H9 (cell line): ENCODE data around the gene PRR35. TPM values are rescaled to one million over a fixed set of nuclear protein-coding genes. Genes with fewer than 3 reads are reported as not detected.

Experiments
- DNase-seq: peaks from one replicate; pipeline ENCODE4 v3.0.0-alpha.2; 2017
- H2AFZ ChIP-seq: one replicate; pipeline ENCODE4 v1.6.1; 2013; ENCODE audit warnings: mild to moderate bottlenecking, low read length, control low read depth, moderate library complexity
- H2AK5ac ChIP-seq: 2 replicates; pipeline ENCODE4 v1.6.1; 2013; ENCODE audit warnings: low read length, control low read depth, mixed read lengths; ENCODE audit not compliant: insufficient read length
- H2BK120ac ChIP-seq: one replicate; pipeline ENCODE4 v1.6.1; 2013; ENCODE audit warnings: low read depth, mild to moderate bottlenecking, low read length, control low read depth, inconsistent platforms; ENCODE audit not compliant: poor library complexity, severe bottlenecking
- H2BK12ac ChIP-seq: 2 replicates; pipeline ENCODE4 v1.6.1; 2013; ENCODE audit warnings: low read length, control low read depth, mixed read lengths, low read depth; ENCODE audit not compliant: insufficient read length
- H2BK15ac ChIP-seq: 2 replicates; pipeline ENCODE4 v1.6.1; 2013; ENCODE audit warnings: low read depth, low read length, control low read depth
- H2BK20ac ChIP-seq: one replicate; pipeline ENCODE4 v1.6.1; 2013; ENCODE audit warnings: low read depth, mild to moderate bottlenecking, low read length, control low read depth, inconsistent platforms; ENCODE audit not compliant: poor library complexity, severe bottlenecking
- H2BK5ac ChIP-seq: 2 replicates; pipeline ENCODE4 v1.6.1; 2013; ENCODE audit warnings: low read length, control low read depth, mixed read lengths; ENCODE audit not compliant: insufficient read length
- H3K14ac ChIP-seq: 2 replicates; pipeline ENCODE4 v1.6.1; 2013; ENCODE audit warnings: low read length, control low read depth; ENCODE audit not compliant: insufficient read depth
- H3K18ac ChIP-seq: 2 replicates; pipeline ENCODE4 v1.6.1; 2013; ENCODE audit warnings: low read depth, mild to moderate bottlenecking, mixed read lengths, low read length, control low read depth; ENCODE audit not compliant: insufficient read length
- H3K23ac ChIP-seq: 2 replicates; pipeline ENCODE4 v1.6.1; 2013; ENCODE audit warnings: low read length, control low read depth, mixed read lengths, low read depth; ENCODE audit not compliant: insufficient read length
- H3K23me2 ChIP-seq: 2 replicates; pipeline ENCODE4 v1.6.1; 2013; ENCODE audit warnings: low read depth, mild to moderate bottlenecking, mixed read lengths, low read length, control low read depth; ENCODE audit not compliant: insufficient read length, poor library complexity, severe bottlenecking
- H3K27ac ChIP-seq: 2 replicates; pipeline ENCODE4 v1.5.1; 2013; ENCODE audit warnings: low read length, control low read depth, mixed read lengths, low read depth; ENCODE audit not compliant: insufficient read length
- H3K27me3 ChIP-seq: 2 replicates; pipeline ENCODE4 v1.6.1; 2013; ENCODE audit warnings: low read length, control low read depth, inconsistent platforms; ENCODE audit not compliant: insufficient read depth
- H3K4ac ChIP-seq: 2 replicates; pipeline ENCODE4 v1.6.1; 2013; ENCODE audit warnings: low read depth, mild to moderate bottlenecking, control low read depth, inconsistent platforms, low read length, moderate library complexity
- H3K4me1 ChIP-seq: 2 replicates; pipeline ENCODE4 v1.6.1; 2013; ENCODE audit warnings: low read length, control low read depth, inconsistent platforms; ENCODE audit not compliant: insufficient read depth
- H3K4me2 ChIP-seq: 2 replicates; pipeline ENCODE4 v1.6.1; 2013; ENCODE audit warnings: low read length, control low read depth, mixed read lengths; ENCODE audit not compliant: insufficient read length, insufficient read depth
- H3K56ac ChIP-seq: 2 replicates; pipeline ENCODE4 v1.6.1; 2013; ENCODE audit warnings: low read depth, mild to moderate bottlenecking, mixed read lengths, low read length, control low read depth; ENCODE audit not compliant: insufficient read length
- H3K79me1 ChIP-seq: 2 replicates; pipeline ENCODE4 v1.6.1; 2013; ENCODE audit warnings: low read depth, mild to moderate bottlenecking, moderate library complexity, low read length, control low read depth, inconsistent platforms; ENCODE audit not compliant: insufficient read depth, poor library complexity, severe bottlenecking
- H3K79me2 ChIP-seq: 2 replicates; pipeline ENCODE4 v1.6.1; 2013; ENCODE audit warnings: low read length, control low read depth, inconsistent platforms; ENCODE audit not compliant: insufficient read depth
- H3K9ac ChIP-seq: 2 replicates; pipeline ENCODE4 v1.6.1; 2013; ENCODE audit warnings: low read length, control low read depth, mixed read lengths; ENCODE audit not compliant: insufficient read length; ENCODE audit errors: extremely low read depth
- H3K9me3 ChIP-seq: one replicate; pipeline ENCODE4 v1.6.1; 2013; ENCODE audit warnings: low read depth, low read length, inconsistent platforms; ENCODE audit not compliant: control insufficient read depth
- H3T11ph ChIP-seq: one replicate; pipeline ENCODE4 v1.6.1; 2013; ENCODE audit warnings: mild to moderate bottlenecking, low read length, control low read depth, inconsistent platforms
- H4K20me1 ChIP-seq: one replicate; pipeline ENCODE4 v1.6.1; 2013; ENCODE audit not compliant: control insufficient read depth, insufficient read length, insufficient read depth
- H4K5ac ChIP-seq: 2 replicates; pipeline ENCODE4 v1.6.1; 2013; ENCODE audit warnings: low read depth, mild to moderate bottlenecking, mixed read lengths, low read length, control low read depth; ENCODE audit not compliant: insufficient read length
- H4K8ac ChIP-seq: replicated peaks from 2 replicates; pipeline ENCODE4 v1.6.1; 2013; ENCODE audit warnings: low read length, control low read depth, mixed read lengths, low read depth; ENCODE audit not compliant: insufficient read length
- H4K91ac ChIP-seq: 2 replicates; pipeline ENCODE4 v1.6.1; 2013; ENCODE audit warnings: low read depth, mild to moderate bottlenecking, moderate library complexity, mixed read lengths, low read length, control low read depth; ENCODE audit not compliant: insufficient read length
- H3K27ac Mint-ChIP-seq, 3 experiments: 2 replicates in 2 of 3; 3 replicates in 1 of 3; pipeline ENCODE4 v1.8.0; 2020 to 2021; ENCODE audit warnings: mixed read lengths in 3 of 3, mild to moderate bottlenecking in 1 of 3, moderate library complexity in 1 of 3
- H3K27me3 Mint-ChIP-seq: 2 replicates; pipeline ENCODE4 v1.8.0; 2021; ENCODE audit warnings: low read depth, mild to moderate bottlenecking, moderate library complexity, mixed read lengths
- H3K36me3 Mint-ChIP-seq, 3 experiments: 2 replicates in 2 of 3; 3 replicates in 1 of 3; pipeline ENCODE4 v1.8.0; 2020 to 2021; ENCODE audit warnings: low read depth in 3 of 3, mixed read lengths in 3 of 3; ENCODE audit not compliant: insufficient read depth in 1 of 3
- H3K4me1 Mint-ChIP-seq, 2 experiments: 2 replicates each; pipeline ENCODE4 v1.8.0; 2020; ENCODE audit warnings: mixed read lengths in 2 of 2
- H3K4me3 Mint-ChIP-seq, 2 experiments: 2 replicates in 1 of 2; 3 replicates in 1 of 2; pipeline ENCODE4 v1.8.0; 2020 to 2021; ENCODE audit warnings: mild to moderate bottlenecking in 2 of 2, mixed read lengths in 2 of 2, moderate library complexity in 1 of 2
- H3K9me3 Mint-ChIP-seq, 2 experiments: 2 replicates in 1 of 2; 3 replicates in 1 of 2; pipeline ENCODE4 v1.8.0; 2020; ENCODE audit warnings: mild to moderate bottlenecking in 2 of 2, mixed read lengths in 2 of 2, moderate library complexity in 1 of 2
- WGBS: extraction: QIAGEN DNeasy Blood & Tissue Kit; methylation state at CpG from one replicate; pipeline ENCODE4 v1.1.7; 2013; ENCODE audit warnings: missing lambda C conversion rate, low lambda C conversion rate, mixed read lengths; ENCODE audit not compliant: insufficient read length; ENCODE audit errors: extremely low coverage; 5-methylcytosine and 5-hydroxymethylcytosine counted together
- total RNA-seq: library from RNA; stranded (reverse); gene quantifications from 2 replicates; pipeline ENCODE4 v1.2.1, GENCODE V29; 2021
- TF ChIP-seq, protein P1 (sequence below): fragments of 200-600 bp; sonication (generic); conservative IDR thresholded peaks from 3 replicates; pipeline ENCODE4 v1.8.0; 2021; ENCODE audit warnings: antibody characterized with exemption, mild to moderate bottlenecking

Gene PRR35
- total RNA-seq, 1 experiment from 2014 or later, result 0.33 TPM

DNA sequence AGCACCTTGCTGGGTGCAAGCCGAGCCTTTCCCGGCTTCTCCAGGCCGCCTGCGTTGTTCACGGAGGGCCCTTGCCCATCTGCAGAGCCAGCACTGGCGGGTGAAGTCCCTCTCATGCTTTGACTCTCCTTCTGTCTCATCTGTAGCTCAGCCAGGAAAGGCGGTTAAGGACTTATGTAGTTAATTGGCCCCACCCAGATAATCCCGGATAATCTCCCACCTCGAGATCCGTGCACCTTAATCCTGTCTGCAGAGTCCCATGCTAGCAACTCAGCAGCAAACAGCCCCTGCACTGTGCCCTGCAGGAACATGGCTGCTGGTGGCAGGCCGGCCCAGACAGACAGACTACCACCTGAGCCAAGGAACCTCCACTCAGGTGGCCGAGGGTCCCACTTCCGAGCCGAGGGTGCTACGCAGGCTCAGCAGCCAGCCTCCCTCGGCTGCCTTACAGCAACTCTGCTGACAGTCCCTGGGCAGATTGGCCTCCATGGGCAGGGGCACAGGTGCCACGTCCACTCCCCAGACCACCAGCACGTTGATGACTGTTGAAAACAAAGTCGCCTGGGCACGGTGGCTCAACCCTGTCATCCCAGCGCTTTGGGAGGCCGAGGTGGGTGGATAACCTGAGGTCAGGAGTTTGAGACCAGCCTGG is 46.6 kb downstream of the PRR35 start:
- Histone ChIP-seq H4K8ac (no peak overlapping the region), H4K5ac (no peak overlapping the region), H2BK120ac (no peak overlapping the region), H3K9me3 (no peaks in the 10 kb centered on the region), H3K4me2 (no peak overlapping the region), H3T11ph (no peak overlapping the region), H2BK20ac (no peak overlapping the region), H3K9ac (no peak overlapping the region), H2AK5ac (no peak overlapping the region), H4K20me1 (no peaks in the 10 kb centered on the region), H3K79me1 (peaks cover 2% of the 10 kb centered on the region), H4K91ac (no peak overlapping the region), H3K23ac (no peak overlapping the region), H2BK12ac (no peak overlapping the region), H3K27ac (no peak overlapping the region), H3K4me1 (no peaks in the 10 kb centered on the region), H3K23me2 (no peaks in the 10 kb centered on the region), H2BK5ac (no peak overlapping the region), H3K4ac (no peak overlapping the region), H2AFZ (no peak overlapping the region), H2BK15ac (0 out of 2 replicates have a peak overlapping the region, but pooled peaks have one; percentile 29), H3K14ac (no peak overlapping the region), H3K56ac (no peak overlapping the region), H3K79me2 (no peaks in the 10 kb centered on the region), H3K27me3 (no peaks in the 10 kb centered on the region), H3K18ac (no peak overlapping the region)
- H3K9me3 Mint-ChIP-seq, result peaks cover 16 to 18% of the 10 kb centered on the region in 2 experiments
- peaks cover 11 to 13% of the 10 kb centered on the region in 2 experiments for H3K4me1 Mint-ChIP-seq
- H3K4me3 Mint-ChIP-seq, result no peak overlapping the region
- H3K27ac Mint-ChIP-seq, result peak overlapping the region in 1 of 3 experiments; percentile 47; a peak in 1 of 7 replicates
- H3K27me3 Mint-ChIP-seq, result peaks cover 12% of the 10 kb centered on the region
- no CpG with 5 or more reads among the region's 22 CpGs for WGBS
- TF ChIP-seq, protein P1, sequence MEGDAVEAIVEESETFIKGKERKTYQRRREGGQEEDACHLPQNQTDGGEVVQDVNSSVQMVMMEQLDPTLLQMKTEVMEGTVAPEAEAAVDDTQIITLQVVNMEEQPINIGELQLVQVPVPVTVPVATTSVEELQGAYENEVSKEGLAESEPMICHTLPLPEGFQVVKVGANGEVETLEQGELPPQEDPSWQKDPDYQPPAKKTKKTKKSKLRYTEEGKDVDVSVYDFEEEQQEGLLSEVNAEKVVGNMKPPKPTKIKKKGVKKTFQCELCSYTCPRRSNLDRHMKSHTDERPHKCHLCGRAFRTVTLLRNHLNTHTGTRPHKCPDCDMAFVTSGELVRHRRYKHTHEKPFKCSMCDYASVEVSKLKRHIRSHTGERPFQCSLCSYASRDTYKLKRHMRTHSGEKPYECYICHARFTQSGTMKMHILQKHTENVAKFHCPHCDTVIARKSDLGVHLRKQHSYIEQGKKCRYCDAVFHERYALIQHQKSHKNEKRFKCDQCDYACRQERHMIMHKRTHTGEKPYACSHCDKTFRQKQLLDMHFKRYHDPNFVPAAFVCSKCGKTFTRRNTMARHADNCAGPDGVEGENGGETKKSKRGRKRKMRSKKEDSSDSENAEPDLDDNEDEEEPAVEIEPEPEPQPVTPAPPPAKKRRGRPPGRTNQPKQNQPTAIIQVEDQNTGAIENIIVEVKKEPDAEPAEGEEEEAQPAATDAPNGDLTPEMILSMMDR, result no peak
- DNase-seq, result no peak
- peaks cover 12 to 18% (median 13%) of the 10 kb centered on the region in 3 experiments for H3K36me3 Mint-ChIP-seq
